ENCODE measurements around the gene COG3.

COG3 gene

GRCh38 chr13:45511310-45512097 is 46.8 kb downstream of the COG3 start:
- DNase-seq (ENCODE audit: low spot score): no peak
- Histone ChIP-seq H3K4me3 (no peak overlapping the region), H3K27ac (no peak overlapping the region)
- TF ChIP-seq, protein P1, sequence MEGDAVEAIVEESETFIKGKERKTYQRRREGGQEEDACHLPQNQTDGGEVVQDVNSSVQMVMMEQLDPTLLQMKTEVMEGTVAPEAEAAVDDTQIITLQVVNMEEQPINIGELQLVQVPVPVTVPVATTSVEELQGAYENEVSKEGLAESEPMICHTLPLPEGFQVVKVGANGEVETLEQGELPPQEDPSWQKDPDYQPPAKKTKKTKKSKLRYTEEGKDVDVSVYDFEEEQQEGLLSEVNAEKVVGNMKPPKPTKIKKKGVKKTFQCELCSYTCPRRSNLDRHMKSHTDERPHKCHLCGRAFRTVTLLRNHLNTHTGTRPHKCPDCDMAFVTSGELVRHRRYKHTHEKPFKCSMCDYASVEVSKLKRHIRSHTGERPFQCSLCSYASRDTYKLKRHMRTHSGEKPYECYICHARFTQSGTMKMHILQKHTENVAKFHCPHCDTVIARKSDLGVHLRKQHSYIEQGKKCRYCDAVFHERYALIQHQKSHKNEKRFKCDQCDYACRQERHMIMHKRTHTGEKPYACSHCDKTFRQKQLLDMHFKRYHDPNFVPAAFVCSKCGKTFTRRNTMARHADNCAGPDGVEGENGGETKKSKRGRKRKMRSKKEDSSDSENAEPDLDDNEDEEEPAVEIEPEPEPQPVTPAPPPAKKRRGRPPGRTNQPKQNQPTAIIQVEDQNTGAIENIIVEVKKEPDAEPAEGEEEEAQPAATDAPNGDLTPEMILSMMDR (IDR thresholded peaks at IDR 0.05): peak; percentile 83

DNA sequence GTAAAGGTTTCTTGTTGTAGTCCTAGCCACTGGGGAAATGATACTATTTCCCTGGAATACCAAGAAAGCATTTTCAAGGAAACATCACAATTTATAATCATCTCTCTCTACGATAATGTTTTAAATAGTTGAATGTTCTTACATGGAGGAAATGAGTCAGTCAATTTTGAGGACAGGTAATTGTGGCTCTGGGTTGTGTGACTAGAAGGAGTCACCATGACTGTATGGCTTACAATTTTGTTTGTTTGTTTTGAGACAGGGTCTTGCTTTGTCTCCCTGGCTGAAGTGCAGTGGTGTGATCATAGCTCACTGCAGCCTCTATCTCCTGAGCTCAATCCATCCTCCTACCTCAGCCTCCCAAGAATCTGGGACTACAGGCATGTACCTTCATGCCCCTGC is 47.4 kb downstream of the COG3 start:
- TF ChIP-seq, protein P1 (IDR thresholded peaks at IDR 0.05): no peak
- no peak overlapping the region for H3K27ac ChIP-seq
- H3K4me3 ChIP-seq: no peak overlapping the region
- DNase-seq (ENCODE audit: low spot score): no peak

GRCh38 chr13:45516757-45517156 is 52.0 kb downstream of the COG3 start:
- H3K27ac ChIP-seq: no peak overlapping the region
- TF ChIP-seq, protein P1 (IDR thresholded peaks at IDR 0.05): no peak
- DNase-seq (ENCODE audit: low spot score): no peak
- H3K4me3 ChIP-seq: no peak overlapping the region

DNA sequence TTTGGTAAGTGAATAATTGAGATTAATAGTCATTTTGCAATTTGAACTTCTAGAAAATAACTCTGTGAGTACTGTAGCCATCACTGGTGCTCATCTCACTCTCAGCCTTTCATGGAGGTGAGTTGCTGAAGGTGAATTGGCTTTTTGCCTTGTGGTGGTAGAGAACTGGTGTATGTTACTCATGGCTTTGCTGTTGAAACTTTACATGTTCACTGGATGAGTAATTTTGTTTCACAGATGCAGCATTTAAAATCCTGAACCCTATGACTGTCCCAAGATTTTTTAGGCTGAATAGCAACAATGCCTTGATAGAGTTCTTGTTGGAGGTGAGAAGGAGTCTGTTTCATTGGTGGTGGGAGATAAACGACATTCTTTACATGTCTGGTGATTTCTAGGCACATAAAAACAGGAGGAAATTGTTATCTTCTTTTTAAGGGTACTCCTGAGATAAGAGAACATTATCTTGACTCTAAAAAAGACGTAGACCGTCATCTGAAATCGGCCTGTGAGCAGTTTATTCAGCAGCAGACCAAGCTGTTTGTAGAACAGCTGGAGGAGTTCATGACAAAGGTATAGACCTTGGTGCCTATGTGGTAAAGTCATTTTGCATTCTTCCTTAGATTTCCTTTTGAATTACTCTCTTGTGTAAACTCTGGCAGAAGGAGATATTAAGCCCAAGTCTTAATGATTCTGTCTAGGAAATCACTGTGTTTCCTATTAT is 53.9 kb downstream of the COG3 start:
- TF ChIP-seq, protein P1 (IDR thresholded peaks at IDR 0.05): no peak
- Histone ChIP-seq H3K27ac (no peak overlapping the region), H3K4me3 (no peak overlapping the region)
- DNase-seq (ENCODE audit: low spot score): no peak

GRCh38 chr13:45519493-45519892 is 54.8 kb downstream of the COG3 start:
- H3K27ac ChIP-seq: no peak overlapping the region
- no peak overlapping the region for H3K4me3 ChIP-seq
- no peak for DNase-seq (ENCODE audit: low spot score)
- TF ChIP-seq, protein P1 (IDR thresholded peaks at IDR 0.05): no peak

DNA sequence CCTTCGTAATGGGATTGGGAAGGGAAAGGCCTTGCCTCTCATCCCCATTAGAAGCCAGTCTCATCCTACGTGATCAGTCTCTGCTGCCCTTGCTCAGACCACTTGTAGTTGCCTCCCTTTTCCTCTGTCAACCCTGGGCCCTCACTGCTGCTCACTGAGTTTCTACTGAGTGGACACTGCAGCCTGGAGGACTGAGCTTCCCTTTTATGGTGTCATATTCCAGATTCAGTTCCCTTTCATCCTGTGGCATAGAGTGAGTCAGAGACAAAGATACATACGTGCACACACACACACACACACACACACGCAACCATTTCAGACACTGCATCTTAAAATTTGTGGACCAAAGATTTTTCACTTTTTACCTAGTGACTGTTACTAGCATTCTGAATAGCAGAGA is 56.6 kb downstream of the COG3 start:
- DNase-seq (ENCODE audit: low spot score): no peak
- H3K27ac ChIP-seq: no peak overlapping the region
- H3K4me3 ChIP-seq: no peak overlapping the region
- TF ChIP-seq, protein P1 (IDR thresholded peaks at IDR 0.05): no peak

DNA sequence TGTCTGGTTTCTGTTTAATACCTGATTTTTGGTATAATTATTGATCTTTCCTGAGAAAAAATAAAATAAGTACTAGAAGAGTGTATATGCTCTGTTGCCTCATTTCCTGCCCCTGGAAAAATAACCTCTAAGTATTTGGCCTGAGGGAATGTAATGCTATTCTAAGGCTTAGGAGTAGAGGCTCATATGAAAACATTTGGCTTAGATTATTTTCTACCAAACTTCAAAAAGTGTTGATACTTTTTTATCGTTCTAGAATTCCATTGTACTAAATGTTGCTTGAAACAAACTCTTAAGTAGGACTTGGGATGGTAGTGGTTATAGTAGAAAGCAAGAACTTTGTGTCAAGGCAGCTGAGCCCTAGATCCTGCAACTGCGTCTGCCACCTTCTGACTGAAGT is 57.8 kb downstream of the COG3 start:
- H3K4me3 ChIP-seq: no peak overlapping the region
- TF ChIP-seq, protein P1 (IDR thresholded peaks at IDR 0.05): no peak
- no peak for DNase-seq (ENCODE audit: low spot score)
- no peak overlapping the region for H3K27ac ChIP-seq
